NAMALWA (cell line): ENCODE measurements around the gene MYO1D.
A peak's percentile ranks its signal among the peaks of the same experiment; 100 is the strongest.

Source experiments
- DNase-seq: peaks from one replicate; pipeline ENCODE4 v3.0.0-alpha.2; 2015; ENCODE audit warnings: low spot score

Gene MYO1D

DNA sequence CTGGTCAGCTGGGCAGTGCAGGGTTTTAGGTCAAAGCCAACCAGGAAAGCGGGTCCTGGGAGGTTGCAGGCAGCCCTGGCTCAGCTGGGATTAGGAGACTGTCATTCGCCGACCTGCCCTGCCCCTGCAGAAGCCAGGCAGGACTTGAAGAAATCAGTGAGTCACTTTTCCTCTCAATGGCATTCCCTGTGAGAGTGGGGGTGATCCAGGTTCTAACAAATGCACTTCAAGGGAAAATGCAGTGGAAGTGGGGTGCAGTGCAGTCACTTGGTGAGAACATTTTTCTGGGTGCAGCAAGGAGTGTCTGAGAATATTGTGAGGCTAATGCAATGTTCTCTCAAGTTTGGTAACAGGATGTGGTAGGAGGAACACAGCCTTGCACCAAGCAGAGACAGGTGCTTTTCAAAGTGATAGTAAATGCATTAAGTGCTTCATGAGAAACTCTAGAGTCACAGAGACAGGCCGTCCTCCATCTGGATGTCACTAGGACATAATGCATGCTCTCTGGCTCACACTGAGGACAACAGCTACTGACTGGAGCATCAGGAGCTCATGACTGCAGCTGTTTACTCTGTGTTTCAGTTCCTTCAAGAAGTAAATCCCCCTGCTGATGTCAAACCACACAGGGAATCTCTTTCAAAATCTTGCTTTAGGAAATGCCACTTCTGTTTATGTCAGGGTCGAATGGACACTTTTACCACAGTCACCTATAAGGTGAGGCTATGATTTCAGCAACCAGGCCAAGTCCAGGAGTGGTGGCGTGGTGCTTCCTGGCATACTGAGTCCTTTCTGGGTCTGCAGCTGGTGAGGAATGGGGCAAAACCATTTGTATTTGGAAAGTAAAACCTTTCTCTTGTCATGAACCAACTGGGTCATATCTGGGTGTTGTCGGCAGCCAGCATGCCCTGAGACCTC lies 373.4 kb downstream of the MYO1D start:
- DNase-seq = peak; percentile 72

DNA sequence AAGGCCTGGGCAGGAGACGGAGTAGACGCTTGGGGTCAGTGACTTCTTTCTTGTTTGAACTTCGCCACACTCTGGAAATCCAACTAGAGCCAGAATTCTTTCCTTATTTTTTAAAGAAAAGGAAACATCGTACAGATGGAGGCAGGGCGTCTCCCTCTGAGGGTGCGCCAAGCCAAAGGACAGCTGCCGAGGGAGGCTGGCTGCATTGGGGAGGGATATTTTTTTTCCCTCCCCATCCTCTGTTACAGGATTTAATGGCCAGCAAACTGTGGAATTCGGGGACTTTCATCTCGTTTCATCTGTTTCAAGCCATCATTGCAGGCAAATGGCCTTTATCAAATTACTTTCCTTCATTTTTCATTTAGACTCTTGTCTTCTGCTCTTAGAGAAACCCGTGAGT lies 374.2 kb downstream of the MYO1D start:
- no peak for DNase-seq

GRCh38 chr17:32502013-32502412 lies 374.9 kb downstream of the MYO1D start:
- DNase-seq = no peak

DNA sequence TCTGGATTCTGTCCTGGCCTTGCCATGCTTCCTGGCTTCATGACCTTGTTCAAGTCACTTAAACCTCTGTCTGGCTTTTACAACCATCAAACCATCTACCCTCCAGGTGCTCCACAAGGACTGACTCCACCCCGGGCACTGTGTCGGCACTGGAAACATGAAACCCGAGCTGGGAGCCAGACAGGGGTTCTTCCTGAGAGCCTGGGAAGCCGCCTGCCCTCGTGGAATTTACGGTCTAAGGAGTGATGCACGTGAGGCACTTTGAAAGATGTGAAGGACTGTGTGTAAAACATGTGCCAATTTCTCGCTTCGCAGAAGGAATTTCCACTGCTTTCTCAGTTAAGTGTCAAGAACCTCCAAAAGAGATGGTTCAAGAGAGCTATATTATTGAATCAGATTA lies 378.5 kb downstream of the MYO1D start:
- no peak for DNase-seq

GRCh38 chr17:32497431-32498205 lies 379.3 kb downstream of the MYO1D start:
- no peak for DNase-seq

- no peak for DNase-seq
Measured at GRCh38 chr17:32496395-32497073, 380.4 kb downstream of the MYO1D start.

DNA sequence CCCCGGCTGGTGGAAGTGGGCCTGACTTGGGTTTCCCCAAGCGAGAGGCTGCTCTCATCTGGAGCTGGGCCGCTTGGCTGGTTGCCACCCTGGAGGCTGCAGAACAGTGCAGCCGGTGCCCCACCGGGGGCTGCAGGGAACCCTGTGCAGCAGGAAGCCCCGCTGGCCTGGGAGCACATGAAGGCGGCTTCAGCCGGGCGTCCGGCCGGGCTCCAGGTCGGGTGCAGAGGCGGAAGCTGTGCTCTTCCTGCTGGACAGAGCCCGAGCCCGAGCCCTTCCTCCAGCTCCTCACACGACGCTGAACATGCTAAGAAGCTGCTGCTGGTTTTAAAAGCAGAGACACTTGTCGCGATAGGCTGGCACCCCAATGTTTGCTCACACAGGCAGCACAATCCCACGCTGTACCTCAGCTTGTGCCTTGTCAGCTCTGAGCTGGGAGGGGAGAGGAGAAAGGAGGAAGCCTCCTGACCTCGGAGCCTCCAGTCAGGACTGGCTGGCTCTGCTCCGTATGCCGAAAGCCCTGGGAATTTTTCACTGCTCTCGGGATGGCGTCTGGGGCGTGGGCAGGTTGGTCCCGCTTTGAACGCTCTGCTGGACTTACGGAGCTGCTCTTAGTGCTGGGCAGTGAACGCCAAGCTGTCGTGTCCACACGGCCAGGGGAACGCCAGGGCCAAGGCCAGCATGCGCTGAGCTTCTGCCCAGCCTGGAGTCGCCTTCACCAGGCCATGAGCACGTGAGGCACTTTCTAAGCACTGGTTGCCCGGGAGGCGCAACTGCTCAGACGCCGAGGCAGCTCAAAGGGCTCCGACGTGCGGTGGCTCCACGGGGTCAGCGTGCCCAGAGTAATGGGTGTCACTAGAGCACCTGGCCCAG lies 381.3 kb downstream of the MYO1D start:
- no peak for DNase-seq

DNA sequence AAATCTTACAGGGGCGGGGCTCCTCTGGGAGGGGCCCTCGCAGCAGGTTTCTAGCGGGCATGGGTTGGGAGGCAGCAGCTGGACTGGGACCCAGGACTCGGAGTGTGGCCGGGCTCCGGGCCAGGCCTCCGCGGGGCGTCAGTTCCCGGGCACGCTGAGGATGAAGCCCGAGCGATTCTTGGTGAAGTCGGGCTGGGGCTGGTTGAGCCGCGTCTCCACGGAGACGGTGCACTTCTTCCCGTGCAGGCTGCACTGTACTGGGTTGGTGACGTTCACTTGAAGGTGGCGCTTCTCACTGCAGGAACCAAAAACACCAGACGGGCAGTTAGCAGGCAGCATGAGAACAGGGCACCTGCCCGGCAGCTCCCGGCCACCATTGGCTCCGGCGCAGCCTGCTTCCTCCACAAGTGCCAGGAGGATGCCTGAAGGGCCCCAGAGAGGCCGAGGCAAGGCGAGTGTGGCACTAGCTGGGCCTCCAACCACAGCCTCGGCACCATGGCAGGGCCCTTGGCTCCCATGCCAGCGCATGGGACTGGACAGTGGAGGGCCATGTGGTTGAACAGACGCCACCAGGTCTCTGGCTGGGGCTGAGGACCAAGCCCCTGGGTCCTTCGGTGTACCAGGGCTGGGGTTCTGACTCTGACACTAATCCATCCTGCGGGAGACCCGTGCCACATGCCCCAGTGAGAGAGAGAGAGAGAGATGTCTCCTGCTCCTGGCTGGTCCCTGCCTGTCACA lies 382.1 kb downstream of the MYO1D start:
- no peak for DNase-seq

GRCh38 chr17:32493976-32494513 lies 382.9 kb downstream of the MYO1D start:
- no peak for DNase-seq

DNA sequence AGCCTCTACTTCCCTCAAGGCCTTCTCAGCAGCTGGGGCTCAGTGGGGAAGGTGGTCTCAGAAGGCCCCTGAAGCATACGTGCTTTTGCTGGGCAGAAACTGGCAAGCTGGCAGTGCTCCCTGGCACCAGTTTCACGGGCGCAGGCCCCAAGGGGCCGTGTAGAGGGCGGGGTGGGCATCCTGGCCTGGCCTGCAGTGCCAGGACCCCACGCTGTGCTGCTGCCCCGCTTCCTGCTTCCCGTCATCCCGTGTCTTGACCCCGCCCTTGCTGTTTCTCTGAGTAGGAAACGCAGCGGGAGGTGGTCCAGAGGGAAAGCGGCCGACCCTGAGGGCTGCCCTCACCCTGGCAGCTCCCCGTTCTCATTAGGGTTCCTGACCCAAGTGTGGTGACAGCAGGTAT lies 383.4 kb downstream of the MYO1D start:
- DNase-seq = no peak

DNA sequence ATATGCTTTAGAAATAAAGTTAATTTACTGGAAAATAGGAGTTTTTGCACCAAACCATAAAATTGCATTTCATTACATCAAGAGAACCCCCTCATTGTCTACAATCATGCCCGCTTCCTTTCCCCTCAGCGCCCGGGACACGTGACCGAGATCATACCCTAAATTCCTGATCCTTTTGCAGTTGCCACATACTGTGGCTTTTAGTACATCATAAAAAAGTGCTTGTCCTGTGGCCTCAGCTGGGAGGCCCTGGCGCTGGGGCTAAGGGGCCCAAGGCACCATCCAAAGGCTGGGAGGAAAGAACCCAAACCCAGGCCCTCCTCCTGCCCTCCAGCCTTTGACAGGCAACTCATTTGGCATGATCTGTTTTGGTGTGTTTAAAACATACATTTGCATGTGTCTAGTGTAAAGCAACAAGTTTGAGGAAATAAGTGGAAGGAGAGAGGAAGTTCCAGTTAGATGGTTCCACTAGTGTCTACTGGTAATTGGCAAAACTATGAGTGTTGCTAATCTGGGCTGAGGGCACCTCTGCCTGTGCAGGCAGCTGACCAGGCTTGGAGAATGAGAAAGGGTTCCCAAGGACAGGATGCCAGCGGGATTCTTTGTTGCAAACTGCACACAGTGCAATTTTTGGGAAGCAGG lies 384.2 kb downstream of the MYO1D start:
- DNase-seq = no peak

DNA sequence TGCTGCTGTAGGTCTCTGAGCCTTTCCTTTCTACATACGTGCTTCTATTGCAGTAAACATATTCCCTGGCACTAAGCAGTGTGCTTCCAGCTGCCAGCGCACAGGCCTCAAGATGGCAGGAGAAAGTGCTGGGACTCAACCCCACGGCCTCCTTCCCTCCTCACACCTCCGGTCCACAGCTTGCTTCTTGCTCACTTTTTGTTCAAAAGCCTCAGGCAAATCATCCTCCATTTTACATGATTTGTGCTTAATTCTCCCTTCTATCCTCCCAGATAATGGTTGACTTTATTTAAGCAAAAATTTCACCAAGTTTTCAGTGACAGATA lies 384.7 kb downstream of the MYO1D start:
- DNase-seq = no peak

- DNase-seq = no peak
Measured at GRCh38 chr17:32491371-32492263, 385.3 kb downstream of the MYO1D start.

GRCh38 chr17:32490101-32490482 lies 386.8 kb downstream of the MYO1D start:
- DNase-seq = no peak

- DNase-seq = no peak
Measured at GRCh38 chr17:32489320-32490100, 387.4 kb downstream of the MYO1D start.

GRCh38 chr17:32488604-32489180 lies 388.2 kb downstream of the MYO1D start:
- DNase-seq = no peak

- no peak for DNase-seq
Measured at GRCh38 chr17:32488177-32488542, 388.8 kb downstream of the MYO1D start.

GRCh38 chr17:32487473-32488176 lies 389.3 kb downstream of the MYO1D start:
- no peak for DNase-seq
